Nephron progenitor cell (in vitro differentiated cells): ENCODE data around the gene RNF222.
A peak's percentile ranks its signal among the peaks of the same experiment; 100 is the strongest.

Source experiments
- DNase-seq: peaks from one replicate; pipeline ENCODE4 v3.0.0; 2021
- H3K27ac Mint-ChIP-seq: 2 replicates; pipeline ENCODE4 v1.8.0; 2021; ENCODE audit warnings: mild to moderate bottlenecking, moderate library complexity, mixed read lengths
- H3K27me3 Mint-ChIP-seq: 2 replicates; pipeline ENCODE4 v1.8.0; 2021; ENCODE audit warnings: mild to moderate bottlenecking, low read depth, mixed read lengths; ENCODE audit not compliant: poor library complexity
- H3K36me3 Mint-ChIP-seq: 2 replicates; pipeline ENCODE4 v1.8.0; 2021; ENCODE audit warnings: low read depth, mixed read lengths
- H3K4me1 Mint-ChIP-seq: 2 replicates; pipeline ENCODE4 v1.8.0; 2021; ENCODE audit warnings: mixed read lengths
- H3K4me3 Mint-ChIP-seq: 2 replicates; pipeline ENCODE4 v1.8.0; 2021; ENCODE audit warnings: mild to moderate bottlenecking, moderate library complexity, mixed read lengths
- H3K9me3 Mint-ChIP-seq: 2 replicates; pipeline ENCODE4 v1.8.0; 2021; ENCODE audit warnings: mild to moderate bottlenecking, moderate library complexity, mixed read lengths
- CTCF ChIP-seq: fragments of 200-600 bp; sonication (generic); IDR thresholded peaks from 2 replicates; pipeline ENCODE4 v1.5.0; 2021; ENCODE audit warnings: antibody characterized with exemption

Gene RNF222

GRCh38 chr17:8397636-8398035 is at the start of gene RNF222:
Gene RNF222 (minus strand): TSS chr17:8397827. CDS start chr17:8393461, 4,366 bp downstream.
- TF ChIP-seq CTCF, result no peak
- Mint-ChIP-seq H3K27me3 (peaks cover 73% of the 10 kb centered on the region), H3K9me3 (no peaks in the 10 kb centered on the region), H3K27ac (no peak within 1 kb of the TSS), H3K4me1 (no peaks in the 10 kb centered on the region), H3K36me3 (no peaks in the 10 kb centered on the region), H3K4me3 (no peak within 1 kb of the TSS)
- DNase-seq, result no peak

- H3K4me3 Mint-ChIP-seq, result no peak overlapping the region
- peaks cover 61% of the 10 kb centered on the region for H3K36me3 Mint-ChIP-seq
- peaks cover 18% of the 10 kb centered on the region for H3K4me1 Mint-ChIP-seq
- H3K27ac Mint-ChIP-seq, result peak overlapping the region; percentile 91
- no peak for TF ChIP-seq CTCF
- no peaks in the 10 kb centered on the region for H3K27me3 Mint-ChIP-seq
- DNase-seq, result no peak
- H3K9me3 Mint-ChIP-seq, result no peaks in the 10 kb centered on the region
Measured at GRCh38 chr17:8445536-8445935, 47.9 kb upstream of the RNF222 start.

GRCh38 chr17:8444494-8444893 is 46.9 kb upstream of the RNF222 start:
- H3K4me3 Mint-ChIP-seq, result no peak overlapping the region
- DNase-seq, result no peak
- no peak for TF ChIP-seq CTCF

GRCh38 chr17:8443756-8444155 is 46.1 kb upstream of the RNF222 start:
- TF ChIP-seq CTCF, result no peak
- Mint-ChIP-seq H3K27ac (peak overlapping the region; percentile 82), H3K27me3 (no peaks in the 10 kb centered on the region), H3K4me3 (no peak overlapping the region), H3K36me3 (peaks cover 56% of the 10 kb centered on the region), H3K9me3 (no peaks in the 10 kb centered on the region), H3K4me1 (peaks cover 18% of the 10 kb centered on the region)
- DNase-seq, result no peak

More at GRCh38 chr17:8444494-8444893, 46.9 kb upstream of the RNF222 start:
- Mint-ChIP-seq H3K9me3 (no peaks in the 10 kb centered on the region), H3K36me3 (peaks cover 61% of the 10 kb centered on the region), H3K27ac (no peak overlapping the region), H3K4me1 (peaks cover 18% of the 10 kb centered on the region), H3K27me3 (no peaks in the 10 kb centered on the region)

GRCh38 chr17:8442310-8442709 is 44.7 kb upstream of the RNF222 start:
- no peak overlapping the region for H3K4me3 Mint-ChIP-seq
- no peak overlapping the region for H3K27ac Mint-ChIP-seq
- TF ChIP-seq CTCF, result no peak
- DNase-seq, result no peak
- H3K36me3 Mint-ChIP-seq, result peaks cover 44% of the 10 kb centered on the region
- peaks cover 22% of the 10 kb centered on the region for H3K4me1 Mint-ChIP-seq
- H3K27me3 Mint-ChIP-seq, result no peaks in the 10 kb centered on the region
- no peaks in the 10 kb centered on the region for H3K9me3 Mint-ChIP-seq

- H3K36me3 Mint-ChIP-seq, result peaks cover 38% of the 10 kb centered on the region
- no peak for TF ChIP-seq CTCF
- H3K9me3 Mint-ChIP-seq, result no peaks in the 10 kb centered on the region
- no peak for DNase-seq
- peaks cover 28% of the 10 kb centered on the region for H3K4me1 Mint-ChIP-seq
- peaks cover 3% of the 10 kb centered on the region for H3K27me3 Mint-ChIP-seq
- no peak overlapping the region for H3K4me3 Mint-ChIP-seq
- H3K27ac Mint-ChIP-seq, result no peak overlapping the region
Measured at GRCh38 chr17:8441690-8442089, 44.1 kb upstream of the RNF222 start.
